GM21723 (cell line): ENCODE measurements around the gene INPP5D.
"Not testable (repeated sequence)": the region's sequence is repeated elsewhere in the genome, so short reads cannot be mapped to it uniquely, and the experiment has no call there.

Source experiments
- ATAC-seq: cut with Tn5 transposase; IDR thresholded peaks from one replicate; pipeline ENCODE4 v1.9.1; 2021; ENCODE audit warnings: mild to moderate bottlenecking, moderate library complexity; ENCODE audit not compliant: unreplicated experiment

INPP5D gene

DNA sequence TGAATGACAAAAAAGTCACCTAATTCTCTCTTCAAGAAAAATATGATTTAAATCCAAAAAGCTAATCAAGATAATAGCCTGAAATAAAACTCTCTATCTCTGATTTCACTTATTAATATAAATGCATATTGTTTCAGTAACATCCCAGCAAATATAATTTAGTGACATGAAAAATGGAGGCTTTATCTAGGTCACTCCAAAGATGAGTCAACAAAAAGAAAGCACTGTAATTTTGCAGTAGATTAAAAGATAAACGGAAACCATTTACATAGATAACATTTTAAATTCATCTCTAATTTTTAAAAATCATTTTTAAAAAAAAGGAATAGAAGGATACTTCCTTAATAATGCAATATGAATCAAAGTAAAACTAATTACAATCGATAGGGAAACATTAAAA lies 76.9 kb downstream of the INPP5D start:
- no peak for ATAC-seq

- no peak for ATAC-seq
Observed at GRCh38 chr2:233140077-233140585, 80.0 kb downstream of the INPP5D start.

GRCh38 chr2:233140978-233141377 lies 80.8 kb downstream of the INPP5D start:
- no peak for ATAC-seq

DNA sequence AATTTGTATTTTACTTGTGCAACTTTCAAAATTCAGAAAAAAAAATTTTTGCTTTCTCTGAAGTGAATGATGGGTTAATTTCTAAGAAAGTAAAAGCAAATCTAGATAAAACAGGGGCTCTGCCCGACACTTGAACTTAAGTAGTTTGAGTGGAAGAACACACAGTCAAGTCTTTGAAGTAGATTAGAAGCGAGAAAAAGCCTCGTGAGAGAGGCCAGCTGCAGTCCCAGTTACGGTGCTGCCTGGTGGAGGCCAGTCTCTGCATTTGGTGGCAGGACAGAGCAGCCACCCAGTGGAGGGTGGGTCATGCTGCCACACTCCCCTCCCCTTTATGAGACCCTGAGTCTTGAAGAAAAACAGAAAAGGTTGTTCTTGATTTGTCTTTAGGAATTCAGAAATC lies 81.8 kb downstream of the INPP5D start:
- ATAC-seq: no peak

DNA sequence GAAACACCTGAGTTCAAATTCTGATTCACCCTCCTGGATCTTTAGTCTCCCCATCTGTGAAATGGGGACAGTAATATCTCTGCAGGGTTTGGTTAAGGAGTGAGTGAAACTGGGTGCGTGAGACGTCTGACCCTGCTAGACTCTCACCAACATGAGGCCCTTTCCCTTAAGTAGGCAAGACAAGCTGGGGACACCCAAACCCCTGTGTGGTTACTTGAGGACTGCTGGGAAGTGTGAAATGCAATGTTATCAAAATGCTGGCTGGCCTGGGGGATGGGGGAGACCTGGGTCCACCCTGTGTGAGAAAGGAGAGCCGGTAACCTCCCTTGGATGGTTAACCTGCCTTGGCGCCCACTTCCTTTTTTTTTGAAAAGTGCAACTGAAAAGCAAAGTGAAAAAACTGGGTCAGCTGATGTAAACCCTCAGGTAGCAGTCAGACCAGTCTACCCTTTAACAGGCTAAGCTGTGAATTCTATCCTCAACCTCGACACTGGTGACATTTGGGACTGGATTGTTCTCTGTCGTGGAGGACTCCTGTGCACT lies 82.3 kb downstream of the INPP5D start:
- ATAC-seq: peak; percentile 88

DNA sequence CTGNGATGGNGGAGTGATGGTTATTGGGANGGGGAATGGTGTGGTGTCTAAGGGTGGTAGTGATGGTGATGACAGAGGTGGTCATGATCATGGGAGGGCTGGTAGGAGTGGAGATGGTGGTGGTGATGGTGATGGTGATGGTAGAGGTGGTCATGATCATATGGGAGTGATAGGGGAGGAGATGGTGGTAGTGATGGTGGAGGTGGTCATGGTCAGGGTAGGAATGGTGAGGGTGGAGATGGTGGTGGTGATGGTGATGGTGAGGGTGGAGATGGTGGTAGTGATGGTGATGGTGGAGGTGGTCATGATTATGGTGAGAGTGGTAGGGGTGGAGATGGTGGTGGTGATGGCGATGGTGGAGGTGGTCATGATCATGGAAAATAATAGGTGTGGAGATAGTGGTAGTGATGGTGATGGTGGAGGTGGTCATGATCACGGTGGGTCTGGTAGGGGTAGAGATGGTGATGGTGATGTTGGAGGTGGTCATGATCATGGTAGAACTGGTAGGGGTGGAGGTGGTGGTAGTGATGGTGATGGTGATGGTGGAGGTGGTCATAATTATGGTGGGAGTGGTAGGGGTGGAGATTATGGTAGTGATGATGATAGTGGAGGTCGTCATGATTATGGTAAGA lies 83.7 kb downstream of the INPP5D start:
- no peak for ATAC-seq

DNA sequence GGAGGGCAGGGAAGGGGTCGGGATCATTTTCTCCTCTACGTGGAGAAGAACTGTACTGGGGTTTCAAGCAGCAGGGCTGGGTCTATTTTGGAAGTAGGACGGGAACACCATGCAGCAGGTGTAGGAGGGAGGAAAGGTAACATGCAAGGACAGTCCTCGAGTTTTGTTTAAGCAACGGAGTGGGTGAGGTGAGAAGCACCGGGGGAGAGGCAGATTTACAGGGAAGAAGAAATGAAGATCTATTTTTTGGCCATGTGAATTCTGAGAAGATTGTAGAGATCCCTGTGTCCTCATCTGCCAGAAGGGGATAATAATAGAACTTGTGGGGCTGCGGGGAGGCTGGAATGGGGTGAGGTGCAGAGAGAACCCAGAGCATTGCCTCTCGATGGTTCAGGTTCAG lies 85.6 kb downstream of the INPP5D start:
- ATAC-seq: no peak

DNA sequence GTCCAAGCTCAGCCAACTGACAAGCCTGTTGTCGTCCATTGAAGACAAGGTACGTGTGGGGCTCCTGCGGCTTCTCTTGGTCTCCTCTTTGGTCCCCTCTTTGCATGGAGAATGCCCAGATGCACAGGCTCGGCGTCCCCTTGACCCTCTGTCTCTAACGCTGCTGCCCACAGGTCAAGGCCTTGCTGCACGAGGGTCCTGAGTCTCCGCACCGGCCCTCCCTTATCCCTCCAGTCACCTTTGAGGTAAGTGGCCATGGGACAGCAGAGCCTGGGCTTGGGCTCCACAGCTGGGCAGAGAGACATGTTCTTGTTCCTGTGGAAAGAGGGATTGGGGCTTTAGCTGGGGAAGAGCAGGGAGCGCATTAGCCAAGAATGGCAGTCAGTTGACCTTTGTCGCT lies 86.1 kb downstream of the INPP5D start:
- no peak for ATAC-seq

GRCh38 chr2:233147136-233147828 lies 87.1 kb downstream of the INPP5D start:
- no peak for ATAC-seq

- ATAC-seq: no peak
Observed at GRCh38 chr2:233147829-233148167, 87.7 kb downstream of the INPP5D start.

GRCh38 chr2:233148354-233148753 lies 88.2 kb downstream of the INPP5D start:
- ATAC-seq: no peak

DNA sequence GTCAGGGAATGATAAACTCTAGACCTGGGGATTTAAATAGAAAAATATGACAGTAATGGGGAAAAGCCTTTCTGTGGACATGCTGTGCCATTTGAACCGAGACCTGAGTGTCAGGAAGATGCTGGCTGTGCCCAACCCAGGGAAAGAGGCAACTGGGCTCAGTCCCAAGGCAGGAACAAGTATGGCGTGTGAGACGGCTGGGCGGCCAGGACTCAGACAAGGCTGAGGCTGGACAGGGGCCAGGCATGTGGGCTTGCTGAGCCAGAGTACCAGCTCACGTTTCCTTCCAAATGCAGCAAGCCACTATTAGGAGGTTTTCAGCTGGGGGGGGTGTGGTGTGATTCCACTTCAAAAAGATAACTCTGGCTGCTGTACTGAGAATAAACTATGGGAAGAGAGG lies 92.4 kb downstream of the INPP5D start:
- no peak for ATAC-seq

DNA sequence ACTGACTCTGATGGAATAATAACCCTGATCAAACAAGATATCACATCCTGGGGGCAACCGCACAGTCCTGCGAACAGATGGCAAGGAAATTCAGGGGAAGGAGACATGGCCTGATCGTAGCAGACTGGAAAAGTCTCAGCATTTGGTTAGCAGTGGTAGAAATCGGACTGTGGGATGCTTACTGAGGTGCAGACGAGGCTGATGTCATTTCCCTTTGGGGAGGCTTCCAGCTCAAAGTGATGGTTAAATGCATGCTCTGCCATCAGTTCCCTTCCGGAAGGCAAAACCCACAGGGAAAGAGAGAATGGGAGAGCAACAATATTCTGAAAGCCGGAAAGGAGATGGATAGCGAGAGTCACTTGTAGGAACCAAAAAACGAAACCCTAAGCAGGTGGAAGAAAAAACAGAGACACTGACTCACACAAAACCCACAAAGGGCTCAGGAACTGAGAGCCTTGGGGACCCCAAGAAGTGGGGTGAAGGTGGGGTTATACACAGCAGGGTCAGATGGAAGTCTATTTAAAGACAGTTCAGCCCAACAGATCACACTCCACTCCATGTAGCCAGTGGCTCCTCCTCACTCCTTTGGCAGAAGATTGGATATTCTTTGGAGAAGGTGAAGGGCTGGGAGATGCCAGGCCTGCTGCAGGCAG lies 93.1 kb downstream of the INPP5D start:
- no peak for ATAC-seq

- ATAC-seq: no peak
Observed at GRCh38 chr2:233156001-233156400, 95.9 kb downstream of the INPP5D start.

DNA sequence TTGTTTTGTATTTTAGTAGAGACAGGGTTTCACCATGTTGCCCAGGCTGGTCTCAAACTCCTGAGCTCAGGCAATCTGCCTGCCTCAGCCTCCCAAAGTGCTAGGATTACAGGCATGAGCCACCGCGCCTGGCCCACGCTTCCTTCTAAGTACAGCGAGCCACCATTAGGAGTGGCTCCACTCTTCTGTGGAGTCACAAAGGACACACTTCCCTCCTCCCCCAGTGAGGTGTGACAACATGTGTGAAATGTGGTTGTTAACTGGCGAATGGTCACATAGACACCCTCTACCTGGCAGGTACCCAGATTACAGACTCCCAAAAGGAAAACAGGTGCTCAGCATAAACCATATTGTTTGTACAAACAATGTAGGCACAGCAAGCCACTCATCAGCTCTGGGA lies 96.3 kb downstream of the INPP5D start:
- not testable (repeated sequence) for ATAC-seq

DNA sequence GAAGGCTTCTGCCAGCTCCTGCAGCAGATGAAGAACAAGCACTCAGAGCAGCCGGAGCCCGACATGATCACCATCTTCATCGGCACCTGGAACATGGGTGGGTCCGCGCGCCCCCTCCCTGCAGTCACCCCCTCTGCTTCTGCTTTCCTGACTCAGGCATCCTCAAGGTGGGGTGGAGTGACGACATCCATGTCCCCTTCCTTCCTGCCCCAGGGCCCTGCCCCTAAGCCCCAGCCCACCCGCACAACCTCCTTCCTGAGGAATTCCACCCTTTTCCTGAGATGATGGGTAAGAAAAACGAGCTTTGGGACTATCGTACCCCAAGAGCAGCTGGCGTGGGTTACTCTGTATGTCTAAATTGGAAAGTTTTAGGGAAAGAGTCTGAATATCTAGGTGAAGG lies 101.6 kb downstream of the INPP5D start:
- no peak for ATAC-seq

- ATAC-seq: no peak
Observed at GRCh38 chr2:233162770-233163169, 102.6 kb downstream of the INPP5D start.

DNA sequence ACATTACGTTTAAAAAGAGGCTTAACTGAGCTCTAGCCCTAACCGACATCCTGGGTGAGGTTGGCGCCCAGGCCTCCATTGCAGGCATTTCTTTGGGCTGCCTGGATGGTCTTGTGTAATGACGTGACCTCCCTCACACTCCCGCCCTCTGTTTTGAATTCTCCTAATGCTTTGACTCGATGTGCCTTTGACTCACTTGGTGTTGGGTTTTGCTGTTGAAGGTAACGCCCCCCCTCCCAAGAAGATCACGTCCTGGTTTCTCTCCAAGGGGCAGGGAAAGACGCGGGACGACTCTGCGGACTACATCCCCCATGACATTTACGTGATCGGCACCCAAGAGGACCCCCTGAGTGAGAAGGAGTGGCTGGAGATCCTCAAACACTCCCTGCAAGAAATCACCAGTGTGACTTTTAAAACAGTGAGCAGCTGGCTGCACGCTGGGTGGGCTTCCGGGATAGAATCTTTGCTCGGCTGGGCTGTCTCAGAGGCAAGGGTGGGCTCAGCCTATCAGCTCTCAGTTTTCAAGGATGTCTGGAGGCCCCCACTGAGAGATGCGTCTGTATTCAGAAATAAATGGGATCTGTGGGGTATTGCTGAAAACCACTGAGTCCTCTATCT lies 103.5 kb downstream of the INPP5D start:
- no peak for ATAC-seq

- no peak for ATAC-seq
Observed at GRCh38 chr2:233164128-233164635, 104.0 kb downstream of the INPP5D start.

- ATAC-seq: no peak
Observed at GRCh38 chr2:233164967-233165366, 104.8 kb downstream of the INPP5D start.

GRCh38 chr2:233165543-233165894 lies 105.4 kb downstream of the INPP5D start:
- no peak for ATAC-seq
